ENCODE data around the gene MLN.

GRCh38 chr6:33782561-33782960 is 21.2 kb downstream of the MLN start:
- TF ChIP-seq, protein P1, sequence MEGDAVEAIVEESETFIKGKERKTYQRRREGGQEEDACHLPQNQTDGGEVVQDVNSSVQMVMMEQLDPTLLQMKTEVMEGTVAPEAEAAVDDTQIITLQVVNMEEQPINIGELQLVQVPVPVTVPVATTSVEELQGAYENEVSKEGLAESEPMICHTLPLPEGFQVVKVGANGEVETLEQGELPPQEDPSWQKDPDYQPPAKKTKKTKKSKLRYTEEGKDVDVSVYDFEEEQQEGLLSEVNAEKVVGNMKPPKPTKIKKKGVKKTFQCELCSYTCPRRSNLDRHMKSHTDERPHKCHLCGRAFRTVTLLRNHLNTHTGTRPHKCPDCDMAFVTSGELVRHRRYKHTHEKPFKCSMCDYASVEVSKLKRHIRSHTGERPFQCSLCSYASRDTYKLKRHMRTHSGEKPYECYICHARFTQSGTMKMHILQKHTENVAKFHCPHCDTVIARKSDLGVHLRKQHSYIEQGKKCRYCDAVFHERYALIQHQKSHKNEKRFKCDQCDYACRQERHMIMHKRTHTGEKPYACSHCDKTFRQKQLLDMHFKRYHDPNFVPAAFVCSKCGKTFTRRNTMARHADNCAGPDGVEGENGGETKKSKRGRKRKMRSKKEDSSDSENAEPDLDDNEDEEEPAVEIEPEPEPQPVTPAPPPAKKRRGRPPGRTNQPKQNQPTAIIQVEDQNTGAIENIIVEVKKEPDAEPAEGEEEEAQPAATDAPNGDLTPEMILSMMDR (IDR thresholded peaks at IDR 0.05), result no peak
- no peak for TF ChIP-seq EP300 (IDR thresholded peaks at IDR 0.05)

All from suprapubic skin (tissue), 3 donors.